Measurements from ENCODE around the gene PDE6D.

PDE6D gene

DNA sequence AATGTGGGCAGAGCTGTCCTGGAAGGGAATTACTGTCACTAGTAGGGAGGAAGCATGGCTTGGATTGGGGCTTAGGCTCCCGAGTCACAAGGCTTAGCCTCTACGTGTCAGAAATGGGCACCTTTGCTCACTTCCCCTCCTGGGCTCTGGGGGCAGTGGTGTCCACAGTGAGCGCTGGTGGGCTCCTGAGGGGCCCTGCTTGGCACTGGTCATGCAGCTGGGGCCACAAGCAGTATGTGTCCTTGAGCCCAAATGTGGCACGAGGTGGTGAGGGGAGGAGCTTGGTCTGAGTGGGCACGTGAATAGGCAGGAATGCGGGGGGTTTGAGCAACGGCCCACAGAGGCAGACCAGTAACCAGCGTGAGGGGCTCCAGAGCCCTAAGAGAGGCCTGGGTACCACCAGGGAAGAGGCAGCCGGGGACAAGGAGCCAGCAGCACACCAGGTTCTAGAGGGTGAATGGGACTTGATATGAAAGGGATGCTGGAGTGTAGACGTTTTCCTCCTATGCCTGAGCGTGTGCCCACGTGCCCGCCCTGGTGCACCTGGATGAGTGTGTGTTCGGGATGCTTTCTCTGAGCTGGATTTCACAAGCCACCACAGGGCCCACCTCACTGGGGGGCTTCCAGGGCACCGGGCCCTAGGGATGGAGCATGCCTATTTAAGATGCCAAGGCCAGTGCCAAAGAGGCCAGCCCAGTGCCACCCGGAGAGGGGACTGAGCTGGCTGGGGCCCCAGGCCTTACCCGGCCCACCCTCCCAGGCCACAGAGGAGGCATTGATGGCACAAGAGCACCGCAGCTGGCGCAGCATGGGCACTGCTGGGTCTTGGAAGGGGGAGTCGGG is 95.5 kb downstream of the PDE6D start:
- DNase-seq (ENCODE audit: extremely low spot score, insufficient read length, low read depth) (no peak), FAIRE-seq (no peak)

DNA sequence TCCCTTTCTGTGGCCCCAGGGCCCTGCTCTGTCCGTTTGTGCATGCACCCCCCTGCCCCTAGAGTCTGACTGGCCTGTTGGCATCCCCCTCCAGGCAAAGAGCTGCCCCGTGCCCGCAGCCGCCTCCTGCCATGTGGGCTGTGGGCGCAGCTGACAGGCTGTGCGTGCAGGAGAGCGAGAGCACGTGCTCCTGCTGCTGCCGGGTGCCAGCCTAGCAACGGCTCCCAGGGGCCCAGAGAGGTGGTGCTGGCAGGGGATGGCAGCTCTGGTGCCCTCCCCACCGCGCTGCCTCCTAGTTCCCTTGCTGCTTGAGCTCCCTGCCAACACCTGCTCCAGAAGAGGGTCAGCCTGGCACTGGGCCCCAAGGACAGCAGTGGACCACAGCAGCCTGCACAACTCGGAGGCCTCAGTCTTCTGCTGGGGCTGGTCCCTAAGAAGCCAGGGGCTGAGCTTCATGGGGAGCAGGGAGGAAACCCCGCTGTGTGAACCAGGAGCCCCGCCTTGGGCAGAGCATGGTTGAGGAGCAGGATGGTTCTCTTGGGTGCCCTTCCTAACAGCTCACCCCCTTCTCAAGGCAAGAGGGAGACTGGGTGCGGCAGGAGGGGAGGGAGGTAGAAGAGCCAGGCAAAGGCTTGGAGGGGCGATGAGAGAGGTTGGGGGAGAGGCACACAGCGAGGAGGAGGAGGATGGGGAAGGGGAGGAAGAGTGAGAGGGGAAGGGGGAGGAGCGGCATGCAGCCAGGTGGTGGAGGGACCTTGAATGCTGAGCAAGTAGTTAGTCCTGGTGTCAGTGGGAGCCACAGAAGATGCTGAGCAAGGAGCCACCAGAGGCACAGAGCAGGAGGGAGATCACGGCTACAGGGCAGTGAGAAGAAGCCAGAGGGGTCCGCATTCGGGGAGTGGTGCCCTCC is 96.5 kb downstream of the PDE6D start:
- FAIRE-seq, result no peak

DNA sequence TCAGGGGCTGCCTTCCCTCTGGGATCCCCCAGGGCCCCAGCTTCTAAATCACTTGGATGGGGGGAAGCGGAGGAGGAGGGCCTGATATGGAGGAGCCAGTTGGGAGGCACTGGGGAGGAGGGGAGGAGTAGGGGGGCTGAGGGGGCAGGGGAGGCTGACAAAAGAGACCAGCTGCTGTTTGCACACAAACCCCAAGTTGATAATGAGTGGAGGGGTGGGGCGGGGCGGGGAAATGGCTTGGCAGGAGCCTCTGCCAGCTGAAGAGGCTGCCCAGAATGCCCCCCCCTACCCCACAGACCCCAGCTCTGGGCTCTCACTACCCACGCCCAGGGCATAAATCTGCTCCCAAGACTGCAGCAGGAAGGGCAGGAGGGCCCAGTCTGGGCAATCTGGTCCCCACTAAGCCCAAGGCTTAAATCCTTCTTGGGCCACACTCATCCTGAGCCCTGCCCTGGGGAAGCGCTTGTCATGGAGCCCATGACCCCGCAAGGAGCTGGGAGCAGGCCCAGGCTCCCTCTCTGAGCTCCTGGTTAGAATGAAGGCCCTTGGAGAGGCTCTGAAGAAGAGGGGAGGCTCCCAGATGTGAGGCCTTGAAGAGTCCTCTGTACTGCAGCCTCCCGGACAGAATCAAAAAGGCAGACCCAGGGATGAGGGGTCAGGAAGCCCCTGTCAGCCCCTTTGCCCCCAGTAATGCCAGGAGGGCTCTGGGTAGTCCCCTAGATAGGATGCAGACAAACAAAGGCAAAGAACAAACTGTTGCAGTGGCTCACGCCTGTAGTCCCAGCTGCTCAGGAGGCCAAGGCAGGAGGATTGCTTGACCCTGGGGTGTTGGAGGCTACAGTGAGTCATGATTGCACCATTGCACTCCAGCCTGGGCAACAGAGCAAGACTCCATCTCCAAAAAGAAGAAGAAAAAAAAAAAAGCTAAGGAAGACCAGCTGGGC is 97.5 kb downstream of the PDE6D start:
- no peak for FAIRE-seq
- no peak for DNase-seq (ENCODE audit: extremely low spot score, insufficient read length, low read depth)

More for the DNA sequence above, 96.5 kb downstream of the PDE6D start:
- no peak for DNase-seq (ENCODE audit: extremely low spot score, insufficient read length, low read depth)

DNA sequence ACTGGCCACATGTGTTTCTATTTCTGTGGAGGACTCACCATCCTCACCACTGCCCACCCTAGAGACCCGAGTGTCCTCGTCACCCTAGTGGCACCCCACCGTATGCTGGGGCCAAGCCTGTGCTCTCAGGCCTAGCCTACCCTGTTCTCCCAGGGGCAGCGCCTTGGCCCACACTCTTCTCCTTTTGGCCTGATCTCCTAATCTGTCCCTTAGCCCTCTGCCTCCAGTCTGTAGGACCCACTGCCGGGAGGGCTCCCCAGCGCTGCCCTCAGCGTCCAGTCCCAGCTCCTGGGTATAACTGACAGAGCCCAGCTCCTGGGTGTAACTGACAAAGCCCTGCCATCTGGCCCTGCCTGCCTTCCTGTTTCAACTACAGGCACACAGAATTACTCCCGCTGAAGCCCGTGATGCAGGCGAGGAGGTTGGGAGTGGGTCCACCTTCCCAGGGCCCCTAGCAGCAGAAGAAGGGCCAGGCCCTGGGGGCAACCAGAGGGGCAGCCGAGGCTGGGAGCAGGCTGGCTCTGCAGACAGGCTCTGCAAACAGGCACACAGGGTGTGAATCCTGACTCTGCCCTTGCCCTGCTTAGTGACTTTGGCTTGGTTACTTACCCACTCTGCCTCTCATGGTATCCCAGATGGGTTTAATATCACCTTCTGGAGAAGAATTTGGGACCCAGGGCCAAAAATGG is 98.3 kb downstream of the PDE6D start:
- FAIRE-seq, result no peak
- no peak for DNase-seq (ENCODE audit: extremely low spot score, insufficient read length, low read depth)

All from GM18507 (cell line).